ENCODE measurements around the gene FOSL1.

DNA sequence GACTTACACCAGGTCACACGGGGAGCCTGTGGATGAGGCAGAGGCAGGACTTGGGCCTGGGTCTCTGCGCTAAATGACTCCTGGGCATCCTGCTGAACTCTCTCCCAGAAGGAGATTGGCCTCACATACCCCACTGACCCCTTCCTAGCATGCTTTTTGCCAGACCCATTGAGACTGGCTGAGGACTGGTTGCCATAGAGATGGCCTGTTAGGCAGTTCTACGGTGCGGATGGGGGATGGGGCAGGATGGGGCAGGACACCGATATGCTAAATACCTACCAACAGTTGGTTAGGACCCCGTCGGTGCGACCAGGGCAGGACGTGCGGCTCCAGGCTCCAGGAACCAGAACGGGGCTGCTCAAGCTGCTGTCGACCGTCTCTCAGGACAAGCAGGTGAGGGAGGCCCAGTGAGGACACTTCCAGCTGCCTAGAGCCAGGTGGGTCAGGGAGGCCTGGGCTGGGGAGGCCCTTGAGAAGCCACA is 45.3 kb upstream of the FOSL1 start, which contains the start of gene TSGA10IP:
- TF ChIP-seq, protein P1, sequence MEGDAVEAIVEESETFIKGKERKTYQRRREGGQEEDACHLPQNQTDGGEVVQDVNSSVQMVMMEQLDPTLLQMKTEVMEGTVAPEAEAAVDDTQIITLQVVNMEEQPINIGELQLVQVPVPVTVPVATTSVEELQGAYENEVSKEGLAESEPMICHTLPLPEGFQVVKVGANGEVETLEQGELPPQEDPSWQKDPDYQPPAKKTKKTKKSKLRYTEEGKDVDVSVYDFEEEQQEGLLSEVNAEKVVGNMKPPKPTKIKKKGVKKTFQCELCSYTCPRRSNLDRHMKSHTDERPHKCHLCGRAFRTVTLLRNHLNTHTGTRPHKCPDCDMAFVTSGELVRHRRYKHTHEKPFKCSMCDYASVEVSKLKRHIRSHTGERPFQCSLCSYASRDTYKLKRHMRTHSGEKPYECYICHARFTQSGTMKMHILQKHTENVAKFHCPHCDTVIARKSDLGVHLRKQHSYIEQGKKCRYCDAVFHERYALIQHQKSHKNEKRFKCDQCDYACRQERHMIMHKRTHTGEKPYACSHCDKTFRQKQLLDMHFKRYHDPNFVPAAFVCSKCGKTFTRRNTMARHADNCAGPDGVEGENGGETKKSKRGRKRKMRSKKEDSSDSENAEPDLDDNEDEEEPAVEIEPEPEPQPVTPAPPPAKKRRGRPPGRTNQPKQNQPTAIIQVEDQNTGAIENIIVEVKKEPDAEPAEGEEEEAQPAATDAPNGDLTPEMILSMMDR (IDR thresholded peaks at IDR 0.05; ENCODE audit: low read length): no peak
- no peak for TF ChIP-seq EZH2 (IDR thresholded peaks at IDR 0.05; ENCODE audit: borderline replicate concordance, low read length)
